GM21717 (cell line): ENCODE results near the gene KRT9.
"Not testable (repeated sequence)": the region's sequence is repeated elsewhere in the genome, so short reads cannot be mapped to it uniquely, and the experiment has no call there.

Experiments used
- ATAC-seq: cut with Tn5 transposase; IDR thresholded peaks from one replicate; pipeline ENCODE4 v1.9.1; 2021; ENCODE audit warnings: mild to moderate bottlenecking, moderate library complexity; ENCODE audit not compliant: unreplicated experiment

KRT9 gene

GRCh38 chr17:41579484-41580243, 7.8 kb upstream of the KRT9 start:
- no peak for ATAC-seq

- no peak for ATAC-seq
Measured at GRCh38 chr17:41578971-41579370, 7.1 kb upstream of the KRT9 start.

- ATAC-seq, result no peak
Measured at GRCh38 chr17:41578538-41578937, 6.7 kb upstream of the KRT9 start.

GRCh38 chr17:41576740-41577139, 4.9 kb upstream of the KRT9 start:
- ATAC-seq, result not testable (repeated sequence)

GRCh38 chr17:41575336-41575735, 3.5 kb upstream of the KRT9 start:
- no peak for ATAC-seq

GRCh38 chr17:41567317-41567716, 4.5 kb downstream of the KRT9 start:
- ATAC-seq, result no peak

- ATAC-seq, result no peak
Measured at GRCh38 chr17:41565338-41565737, 6.5 kb downstream of the KRT9 start.

- no peak for ATAC-seq
Measured at GRCh38 chr17:41563607-41564170, 8.2 kb downstream of the KRT9 start.

- no peak for ATAC-seq
Measured at GRCh38 chr17:41561554-41561953, 10.3 kb downstream of the KRT9 start.

GRCh38 chr17:41559548-41559947, 12.3 kb downstream of the KRT9 start:
- ATAC-seq, result no peak

GRCh38 chr17:41556931-41557330, 14.9 kb downstream of the KRT9 start:
- no peak for ATAC-seq

GRCh38 chr17:41556306-41556705, 15.6 kb downstream of the KRT9 start:
- ATAC-seq, result no peak

GRCh38 chr17:41555105-41555887, 16.6 kb downstream of the KRT9 start:
- no peak for ATAC-seq

- ATAC-seq, result no peak
Measured at GRCh38 chr17:41553987-41554680, 17.7 kb downstream of the KRT9 start.

GRCh38 chr17:41553176-41553575, 18.7 kb downstream of the KRT9 start:
- ATAC-seq, result no peak

- no peak for ATAC-seq
Measured at GRCh38 chr17:41552455-41552854, 19.4 kb downstream of the KRT9 start.

- ATAC-seq, result no peak
Measured at GRCh38 chr17:41551365-41551764, 20.5 kb downstream of the KRT9 start.

- ATAC-seq, result no peak
Measured at GRCh38 chr17:41549596-41550039, 22.2 kb downstream of the KRT9 start.

- no peak for ATAC-seq
Measured at GRCh38 chr17:41548844-41549595, 22.8 kb downstream of the KRT9 start.
